Dedifferentiated amniotic fluid mesenchymal stem cell (primary cell): ENCODE measurements around the gene PAPPA2.
"Not testable (repeated sequence)": the region's sequence is repeated elsewhere in the genome, so short reads cannot be mapped to it uniquely, and the experiment has no call there.

Experiments used
- DNase-seq: peaks from one replicate; pipeline ENCODE4 v3.0.0-alpha.2; 2016; ENCODE audit errors: extremely low spot score

Gene PAPPA2

DNA sequence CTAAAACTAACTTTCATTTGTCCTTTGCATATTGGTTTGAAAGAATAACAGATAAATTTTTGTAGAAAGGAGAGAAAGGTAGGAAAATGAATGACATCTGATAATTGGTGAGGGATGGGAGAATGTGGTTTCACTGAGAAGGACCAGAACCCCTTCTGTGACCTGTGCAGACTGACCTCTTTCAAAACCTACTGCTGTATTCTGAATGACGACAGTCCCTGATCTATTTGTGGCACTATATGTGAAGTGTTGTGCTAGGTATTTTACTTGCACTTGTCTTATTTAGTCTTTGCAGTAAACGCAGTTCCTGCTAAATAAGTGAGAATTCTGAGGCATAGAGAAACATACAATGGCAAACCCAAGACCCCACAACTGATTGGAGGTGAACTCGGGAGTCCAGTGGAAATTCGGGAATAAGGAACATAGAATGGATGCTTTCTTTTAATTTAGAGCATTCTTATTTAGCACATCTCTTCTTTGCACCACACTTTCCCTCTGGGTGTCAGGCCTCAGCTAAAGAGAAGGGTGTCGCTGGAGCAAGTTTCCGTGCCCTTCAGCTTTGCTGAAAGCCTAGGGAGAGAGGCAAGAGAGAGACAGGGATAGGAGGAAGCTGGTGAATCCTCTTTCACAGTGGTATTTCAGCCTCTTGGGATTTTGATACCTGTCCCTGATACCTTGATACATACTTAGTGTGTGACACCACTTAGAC is 230.2 kb downstream of the PAPPA2 start:
- DNase-seq: no peak

DNA sequence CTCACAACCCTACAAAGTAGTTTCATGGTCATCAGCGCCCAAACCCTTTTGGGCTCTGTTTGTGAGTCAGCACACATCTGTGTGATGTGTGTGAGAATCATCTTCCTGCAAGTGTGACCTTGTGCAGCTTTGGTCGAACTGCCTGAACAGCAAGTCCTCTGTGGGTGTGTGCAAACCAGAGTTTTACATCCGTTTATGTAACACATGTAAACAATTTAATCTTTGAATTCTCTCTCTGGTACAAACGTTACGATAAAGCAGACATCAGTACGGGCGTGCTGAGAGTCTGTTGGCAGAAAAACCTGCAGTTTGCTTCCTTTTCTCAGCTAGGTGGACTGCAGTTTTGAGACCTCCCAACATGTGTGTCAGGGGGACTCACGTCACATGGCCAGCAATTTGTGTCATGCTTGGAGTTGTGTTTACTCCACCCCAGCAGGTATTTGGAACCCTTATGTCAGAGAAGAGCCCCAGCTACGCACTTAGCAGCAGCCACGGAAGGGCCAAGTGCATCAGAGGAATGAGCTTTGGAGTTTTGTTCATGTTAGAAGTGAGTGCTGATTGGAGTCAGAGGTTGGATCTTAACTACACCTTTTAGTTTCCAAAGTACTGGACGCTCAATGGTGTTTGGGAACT is 230.8 kb downstream of the PAPPA2 start:
- DNase-seq: no peak

DNA sequence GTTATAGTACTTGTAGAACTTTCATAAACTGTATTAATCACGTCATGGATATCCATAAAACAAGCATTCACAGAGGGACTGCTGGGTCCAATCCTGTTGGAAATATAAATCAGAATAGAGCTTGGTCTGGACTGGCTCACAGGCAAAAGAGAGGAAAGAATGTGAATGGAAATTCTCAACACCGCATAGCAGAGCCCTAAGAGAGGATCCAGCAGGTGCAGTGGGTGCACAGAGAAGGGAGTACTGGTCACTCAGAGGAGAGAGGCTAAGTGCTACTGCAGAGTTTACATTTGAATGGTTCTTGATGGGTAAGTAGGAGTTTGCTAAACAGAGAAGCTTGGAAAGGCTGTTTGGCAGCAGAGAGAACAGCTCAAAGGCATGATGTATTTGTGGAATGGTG is 231.7 kb downstream of the PAPPA2 start:
- no peak for DNase-seq

DNA sequence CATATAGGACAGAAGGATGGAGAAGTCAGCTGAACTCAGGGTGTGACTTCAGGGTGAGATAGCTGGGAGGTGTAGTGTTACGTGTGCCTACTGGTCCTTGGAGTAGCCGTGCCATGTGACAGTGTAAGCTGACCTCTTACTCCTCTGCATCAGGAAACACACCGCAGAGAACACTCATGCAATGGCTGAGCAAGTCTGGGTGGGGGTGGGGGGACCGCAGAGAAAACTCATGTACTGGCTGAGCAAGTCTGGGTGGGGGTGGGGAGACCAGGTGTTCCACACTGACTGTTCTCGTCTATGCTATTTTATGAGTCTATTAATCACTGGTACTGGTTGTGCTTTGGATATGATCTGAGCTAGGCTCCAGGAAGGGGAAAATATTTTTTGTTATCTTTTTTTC is 233.1 kb downstream of the PAPPA2 start:
- DNase-seq: no peak

DNA sequence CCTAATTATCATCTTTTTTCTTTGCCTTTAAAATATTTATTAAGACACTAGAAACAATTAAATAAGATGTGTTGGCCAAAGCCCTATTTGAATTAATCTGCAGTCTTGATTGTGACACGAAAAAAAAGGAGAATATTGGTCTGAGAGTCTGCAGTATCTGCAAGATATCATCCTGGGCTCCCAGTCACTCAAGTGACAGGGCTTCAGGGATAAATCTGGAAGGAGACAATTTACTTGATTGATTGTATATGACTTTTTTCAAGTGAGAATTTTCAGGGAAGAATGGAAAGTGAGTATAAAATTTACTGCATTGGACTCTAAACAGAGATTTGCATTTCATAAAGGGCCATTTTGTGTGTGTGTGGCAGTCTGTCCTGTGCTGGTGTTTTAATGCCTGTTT is 233.7 kb downstream of the PAPPA2 start:
- no peak for DNase-seq

DNA sequence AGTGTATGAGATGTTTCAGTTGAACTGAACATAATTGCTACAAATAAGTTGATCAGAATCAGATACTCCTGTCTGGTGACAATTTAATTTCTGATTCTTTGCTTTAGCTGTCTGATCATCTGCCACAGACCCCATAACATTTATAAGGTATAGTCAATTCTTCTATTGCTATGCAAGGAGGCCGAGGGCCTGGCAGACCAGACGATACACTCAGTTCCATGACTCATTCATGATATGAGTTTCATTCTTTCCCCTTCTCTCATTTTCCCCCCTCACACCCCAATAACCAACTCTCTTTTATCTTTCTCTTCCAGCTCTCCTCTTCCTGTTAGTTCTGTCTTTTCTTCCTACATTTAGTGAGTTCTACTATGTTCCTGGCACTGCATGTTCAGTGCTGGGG is 236.8 kb downstream of the PAPPA2 start:
- DNase-seq: no peak

DNA sequence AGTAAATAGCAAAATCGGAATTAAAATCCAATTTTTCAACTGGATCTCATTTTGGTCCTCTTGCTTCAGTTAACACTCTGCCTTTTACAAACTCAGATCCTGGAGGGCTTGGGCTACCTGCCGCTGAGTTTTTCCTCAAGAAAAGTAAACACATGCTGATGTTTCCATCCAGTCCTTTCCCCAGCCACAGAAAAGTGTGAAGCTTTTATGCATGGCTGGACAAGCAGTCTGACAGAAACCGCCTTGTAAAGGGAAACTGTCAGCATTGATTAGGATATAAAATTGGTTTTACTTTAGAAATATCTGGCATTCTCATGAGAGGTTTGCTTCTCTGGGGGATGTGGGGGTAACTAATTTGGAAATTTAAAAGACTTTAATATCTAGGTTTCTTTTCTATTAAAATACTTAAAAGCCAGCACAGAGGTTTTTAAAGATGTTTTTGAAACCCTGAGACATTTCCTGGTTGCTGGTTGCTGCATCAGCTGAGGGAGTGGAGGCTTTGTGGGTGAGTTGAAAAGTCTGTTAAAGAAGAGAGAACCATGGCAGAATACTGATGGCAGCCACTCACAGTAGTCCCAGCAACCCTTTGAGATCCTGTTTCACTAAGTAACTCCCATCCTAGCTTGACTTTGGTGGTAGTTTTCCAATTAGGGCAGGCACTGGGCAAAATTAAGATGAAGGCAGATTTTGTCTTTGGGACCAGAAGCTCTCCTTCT is 238.3 kb downstream of the PAPPA2 start:
- DNase-seq: no peak

DNA sequence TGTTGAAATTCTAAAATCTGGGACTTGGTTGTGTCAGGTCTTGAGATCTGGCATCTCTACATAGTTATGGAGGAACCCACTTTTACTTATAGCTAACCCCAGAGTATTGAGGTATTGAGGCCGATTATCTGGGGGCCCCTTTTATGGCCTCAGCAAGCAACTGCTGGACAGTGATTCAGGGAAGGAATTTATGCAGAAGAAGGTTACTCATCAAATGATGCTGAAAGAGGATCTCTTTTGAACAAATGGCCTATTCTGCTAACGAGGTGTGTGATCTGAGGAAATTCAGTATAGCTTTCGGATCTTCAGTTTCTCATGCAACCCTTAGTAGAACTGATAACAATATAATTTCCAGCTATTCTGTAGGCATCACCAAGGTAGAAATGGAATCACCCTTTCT is 239.9 kb downstream of the PAPPA2 start:
- DNase-seq: no peak

DNA sequence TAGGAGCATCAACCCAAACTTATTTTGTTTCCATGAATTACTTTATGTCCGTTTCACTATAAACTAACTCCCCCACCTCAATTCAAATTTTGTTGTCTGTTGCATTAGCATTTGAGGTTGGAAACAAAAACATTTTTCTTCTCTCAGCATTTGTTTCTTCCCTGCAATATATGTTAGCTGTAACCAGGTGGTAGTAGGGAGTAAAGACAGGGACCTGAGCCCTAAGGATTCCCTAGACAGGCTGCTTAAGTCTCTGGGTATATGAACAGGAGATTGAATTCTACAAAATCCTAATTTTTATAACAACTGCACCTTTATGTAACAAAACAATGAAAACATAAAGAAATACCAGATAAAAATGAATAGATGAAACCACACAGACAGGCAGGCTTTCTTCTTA is 242.6 kb downstream of the PAPPA2 start:
- DNase-seq: no peak

DNA sequence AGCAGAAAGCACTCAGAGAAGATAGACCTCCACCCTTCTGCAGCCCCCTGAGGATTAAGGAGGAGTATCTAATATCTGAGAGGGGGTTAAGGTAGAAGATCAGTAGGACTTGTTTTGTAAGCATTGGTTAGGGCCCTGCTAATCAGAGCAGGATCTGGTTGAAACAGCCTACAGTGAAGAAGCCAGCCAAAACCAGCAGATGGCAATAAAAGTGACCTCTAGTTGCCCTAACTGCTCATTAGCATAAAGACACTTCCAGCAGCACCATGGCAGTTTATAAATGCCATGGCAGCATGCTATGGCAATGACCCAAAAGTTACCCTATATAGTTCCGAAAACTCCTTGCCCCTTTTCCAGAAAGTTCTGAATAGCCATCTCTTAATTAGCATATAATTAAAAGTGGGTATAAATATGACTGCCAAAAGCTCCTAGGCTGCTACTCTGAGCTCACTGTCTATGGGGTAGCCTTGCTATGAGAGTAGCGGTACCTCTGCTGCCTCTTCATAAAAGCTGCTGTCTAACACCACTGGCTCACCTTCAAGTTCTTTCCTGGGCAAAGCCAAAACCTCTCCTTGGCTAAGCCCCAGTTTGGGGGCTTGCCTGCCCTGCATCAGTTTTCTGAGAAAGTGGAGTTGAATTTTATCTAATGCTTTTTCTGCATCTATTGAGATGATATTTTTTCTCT is 254.2 kb downstream of the PAPPA2 start:
- no peak for DNase-seq

DNA sequence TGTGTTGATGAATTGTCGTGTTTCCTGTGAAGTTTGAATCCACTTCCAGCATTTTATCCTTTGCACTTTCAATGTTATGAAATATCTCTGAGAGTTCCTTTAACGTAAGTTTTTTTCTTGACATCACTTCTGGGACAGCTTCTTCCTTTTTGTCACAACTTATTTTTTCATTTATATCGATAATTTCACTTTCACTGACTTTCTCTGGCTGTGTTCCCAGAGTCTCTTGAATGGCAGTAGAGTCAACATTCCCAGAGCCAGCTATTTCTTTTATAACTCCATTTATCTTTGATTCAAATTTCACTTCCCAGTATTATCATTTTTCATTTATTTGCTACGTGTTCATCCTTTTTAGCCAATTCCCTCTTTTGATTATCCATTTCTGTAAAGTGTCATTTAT is 256.5 kb downstream of the PAPPA2 start:
- DNase-seq: no peak

DNA sequence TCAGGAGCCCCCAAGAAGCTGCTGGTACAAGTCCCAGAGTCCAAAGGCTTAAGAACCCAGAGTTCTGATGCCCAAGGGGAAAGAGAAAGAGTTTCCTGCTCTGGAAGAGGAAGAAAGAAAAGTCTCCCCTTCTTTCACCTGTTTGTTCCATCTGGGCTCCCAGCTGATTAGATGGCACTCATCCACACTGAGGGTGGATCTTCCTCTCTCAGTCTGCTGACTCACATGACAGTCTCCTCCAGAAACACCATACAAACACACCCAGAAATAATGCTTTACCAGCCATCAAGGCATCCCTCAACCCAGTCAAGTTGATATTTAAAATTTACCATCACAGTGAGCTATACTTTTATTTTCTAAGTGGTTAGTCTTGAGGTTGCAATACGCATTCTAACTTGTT is 257.9 kb downstream of the PAPPA2 start:
- DNase-seq: no peak

DNA sequence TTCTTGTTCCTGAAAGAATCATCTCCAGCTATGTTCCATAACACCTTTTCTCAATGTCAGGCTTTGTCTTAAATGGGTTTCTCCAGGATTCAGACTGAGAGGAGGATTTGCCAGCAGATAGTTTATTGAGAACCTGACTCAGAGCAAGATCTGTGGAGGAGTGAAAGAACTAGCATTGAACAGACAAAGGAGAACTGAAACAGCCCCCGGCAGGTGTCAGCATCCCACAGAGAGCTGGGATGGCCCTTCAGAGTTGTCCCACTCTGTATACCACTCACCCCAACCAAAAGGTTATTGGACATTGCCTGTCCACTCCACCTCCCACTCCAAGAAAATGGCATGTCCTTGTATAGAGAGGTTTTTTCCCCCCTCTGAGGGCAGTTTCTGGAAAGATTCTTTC is 270.7 kb downstream of the PAPPA2 start:
- DNase-seq: no peak

DNA sequence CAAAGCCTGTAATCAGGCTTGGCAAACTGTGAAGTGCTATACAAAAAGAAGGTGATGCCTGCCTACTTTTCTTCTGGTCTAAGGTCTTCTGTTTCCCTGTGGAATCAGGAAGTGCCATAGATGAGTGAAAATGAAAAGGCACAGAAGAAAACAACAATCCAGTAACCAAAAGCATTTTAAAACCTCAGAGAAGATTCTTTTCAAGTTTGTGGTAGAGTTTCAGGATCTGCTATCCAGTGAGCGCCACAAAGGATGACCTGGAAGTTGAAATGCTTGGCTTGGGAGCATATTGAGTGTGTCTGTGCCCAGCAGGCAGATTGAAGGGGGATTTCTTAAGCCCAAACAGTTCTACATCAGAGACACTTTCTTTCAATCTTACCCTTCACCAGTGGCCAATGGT is 272.2 kb downstream of the PAPPA2 start:
- DNase-seq: no peak

DNA sequence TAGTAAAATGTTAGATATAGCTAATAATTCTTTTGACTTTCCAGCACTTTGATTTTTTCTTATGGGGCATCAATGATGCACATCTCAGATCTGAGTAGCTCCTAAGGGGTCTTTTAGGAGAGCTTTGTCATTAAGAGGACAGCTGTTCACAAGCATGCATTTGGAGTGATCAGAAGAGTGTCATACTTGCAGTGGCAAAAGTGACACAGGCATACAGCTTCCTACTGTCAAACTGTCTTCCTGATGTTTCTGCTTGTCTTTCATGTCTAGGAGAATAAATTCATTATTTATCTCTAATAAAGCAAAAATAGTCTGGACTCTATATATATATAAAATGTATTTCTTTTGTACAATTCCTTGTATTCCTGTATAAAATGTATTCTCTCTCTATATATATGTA is 273.0 kb downstream of the PAPPA2 start:
- no peak for DNase-seq

DNA sequence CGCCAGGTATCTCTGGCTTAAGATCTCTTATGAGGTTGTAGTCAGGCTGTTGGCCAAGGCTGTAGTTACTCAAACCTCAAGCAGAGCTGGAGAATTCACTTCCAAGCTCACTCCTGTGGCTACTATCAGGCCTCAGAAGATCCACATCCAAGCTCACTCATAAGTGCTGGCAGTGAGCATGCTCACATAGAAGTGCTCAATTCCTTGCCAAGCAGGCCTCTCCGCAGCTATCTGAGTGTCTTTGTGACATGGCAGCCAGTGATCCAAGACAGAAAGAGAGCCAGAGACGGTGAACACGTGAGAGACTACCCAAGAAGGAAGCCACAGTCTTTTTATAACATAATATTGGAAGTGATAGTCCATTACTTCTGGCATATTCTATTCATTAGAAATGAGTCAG is 278.2 kb downstream of the PAPPA2 start:
- no peak for DNase-seq

DNA sequence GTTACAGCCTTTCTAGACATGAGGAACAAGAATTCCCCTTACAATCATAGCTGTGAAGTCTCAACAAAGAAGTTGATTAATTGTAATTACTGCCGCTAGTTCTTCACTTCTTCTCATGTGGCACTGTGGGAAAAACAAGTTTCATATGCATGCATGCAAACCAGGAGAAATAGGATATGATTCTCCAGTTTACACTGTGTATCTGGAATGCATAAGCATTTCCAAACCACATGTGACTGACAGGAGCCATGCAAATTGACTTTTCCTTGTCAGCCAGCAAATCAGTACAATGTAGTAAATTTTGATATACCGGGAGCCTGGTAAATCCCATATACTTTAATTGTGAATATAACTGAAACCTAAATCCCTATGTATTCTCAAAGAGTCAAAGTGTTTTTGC is 279.3 kb downstream of the PAPPA2 start:
- DNase-seq: no peak

DNA sequence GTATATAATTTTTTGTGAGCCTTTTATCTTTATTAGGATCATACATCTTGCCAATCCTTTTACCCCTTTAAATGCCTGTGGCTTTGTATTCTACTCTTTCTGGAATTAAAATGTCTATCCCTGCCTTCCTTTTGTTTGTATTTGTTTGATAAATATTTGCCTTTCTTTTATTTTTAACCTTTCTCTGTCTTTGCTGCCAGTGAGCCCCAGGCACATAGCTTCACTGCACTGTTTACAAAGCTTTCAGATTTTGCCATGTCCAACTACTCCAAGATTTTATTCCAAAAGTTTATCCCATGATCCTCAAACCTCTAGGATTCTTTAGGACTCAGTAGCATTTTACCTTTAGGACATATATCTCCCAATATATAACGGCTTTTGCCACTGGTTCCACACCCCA is 281.2 kb downstream of the PAPPA2 start:
- no peak for DNase-seq

DNA sequence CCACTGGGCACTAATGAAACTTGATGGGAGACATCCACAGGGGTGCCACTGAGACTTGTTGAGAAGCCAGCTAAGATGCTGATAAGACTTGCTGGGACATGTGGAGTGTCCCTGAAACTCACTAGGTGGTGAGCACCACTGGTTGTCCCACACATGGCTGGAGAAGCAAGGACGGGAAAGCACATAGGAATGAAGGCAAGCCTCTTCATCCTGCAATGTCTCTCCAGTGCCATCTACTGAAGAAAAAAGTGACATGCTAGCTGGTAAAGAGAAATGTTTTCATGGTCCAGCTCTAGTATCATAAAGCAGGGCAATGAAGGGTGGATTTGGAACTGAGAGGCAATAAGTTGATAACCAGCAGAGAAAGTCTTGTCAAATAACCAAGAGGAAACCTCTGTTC is 283.0 kb downstream of the PAPPA2 start:
- no peak for DNase-seq

DNA sequence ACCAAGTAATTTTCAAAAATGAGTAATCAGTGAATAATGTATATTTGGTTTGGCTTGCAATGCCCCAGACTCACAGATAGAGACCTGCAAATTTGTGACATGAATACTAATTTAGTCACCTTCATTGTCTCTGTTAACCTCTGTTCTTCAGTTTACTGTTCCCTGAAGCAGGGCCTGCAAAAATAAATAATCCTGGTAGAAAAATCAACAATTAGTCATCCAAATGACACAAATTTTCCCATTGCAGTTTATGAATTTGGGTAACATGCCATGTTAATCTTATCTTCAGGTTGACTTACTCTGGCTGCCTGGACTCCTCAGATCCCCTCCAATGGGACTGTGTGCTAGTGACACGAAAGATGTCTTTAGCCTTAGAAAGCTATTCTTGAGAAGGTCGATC is 289.5 kb downstream of the PAPPA2 start:
- no peak for DNase-seq

DNA sequence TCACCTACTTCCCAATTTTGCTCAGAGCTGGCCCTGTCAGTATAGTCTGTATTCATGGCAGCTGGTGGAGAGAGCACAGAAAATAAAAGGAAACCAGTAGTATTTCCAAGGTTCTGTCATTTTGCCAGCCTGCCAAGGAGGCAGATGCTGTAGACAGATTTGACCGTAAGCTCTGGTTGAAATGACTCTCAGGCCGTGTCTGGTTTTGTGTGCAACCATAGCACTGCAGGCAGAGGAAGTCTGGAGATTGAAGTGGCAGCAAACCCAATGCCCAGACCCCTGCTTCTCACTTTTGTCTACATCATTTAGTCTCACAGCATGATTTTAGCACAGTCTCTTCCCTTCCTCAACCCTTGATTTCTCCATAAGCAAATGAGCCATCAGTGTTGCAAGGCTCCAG is 291.7 kb downstream of the PAPPA2 start:
- DNase-seq: no peak

DNA sequence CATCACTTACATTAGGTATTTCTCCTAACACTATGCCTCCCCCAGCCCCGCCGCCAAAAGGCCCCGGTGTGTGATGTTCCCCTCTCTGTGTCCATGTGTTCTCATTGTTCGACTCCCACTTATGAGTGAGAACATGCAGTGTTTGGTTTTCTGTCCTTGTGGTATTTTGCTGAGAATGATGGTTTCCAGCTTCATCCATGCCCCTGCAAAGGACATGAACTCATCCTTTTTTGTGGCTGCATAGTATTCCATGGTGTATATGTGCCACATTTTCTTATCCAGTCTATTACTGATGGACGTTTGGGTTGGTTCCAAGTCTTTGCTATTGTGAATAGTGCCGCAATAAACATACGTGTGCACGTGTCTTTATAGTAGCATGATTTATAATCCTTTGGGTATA is 293.8 kb downstream of the PAPPA2 start:
- not testable (repeated sequence) for DNase-seq

DNA sequence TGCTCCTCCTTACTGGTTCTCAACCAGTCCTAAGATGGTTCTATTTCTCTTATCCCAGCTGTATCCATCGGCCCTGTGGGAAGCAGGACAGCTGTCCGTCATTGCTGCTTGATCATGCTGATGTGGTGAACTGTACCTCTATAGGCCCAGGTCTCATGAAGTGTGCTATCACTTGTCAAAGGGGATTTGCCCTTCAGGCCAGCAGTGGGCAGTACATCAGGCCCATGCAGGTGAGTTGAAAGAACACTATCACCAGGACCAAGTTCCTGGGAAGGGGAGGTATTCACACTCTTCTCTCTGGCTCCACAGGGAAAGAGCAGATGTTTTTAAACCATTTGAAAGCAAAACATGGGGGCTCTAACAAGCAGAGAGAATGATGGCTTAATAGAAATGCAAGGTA is 302.6 kb downstream of the PAPPA2 start:
- DNase-seq: no peak
